ENCODE measurements around the gene UBE2QL1. TPM values are rescaled to one million over a fixed set of nuclear protein-coding genes. Genes with fewer than 3 reads are reported as not detected.

Gene UBE2QL1
- polyA plus RNA-seq, result under 1 TPM; 0.47 to 0.90 (median 0.54) TPM

GRCh38 chr5:6448622-6449464 lies at the start of gene UBE2QL1:
UBE2QL1 (plus strand) TSS chr5:6448859; CDS start chr5:6448894, 35 bp downstream.
- no peak within 1 kb of the TSS for H3K27ac ChIP-seq (ENCODE audit: low read depth, low read length)
- WGBS, 3 donors, result 1% methylated on average over 68 to 103 of the region's 103 CpGs

GRCh38 chr5:6399980-6400910 lies 48.4 kb upstream of the UBE2QL1 start:
- H3K27ac ChIP-seq (ENCODE audit: low read depth, low read length), result no peak overlapping the region
- 56 to 77% (median 75%) methylated on average over 13 of the region's 13 CpGs for WGBS, 3 donors

GRCh38 chr5:6401410-6401809 lies 47.2 kb upstream of the UBE2QL1 start:
- WGBS, 3 donors, result 66 to 73% (median 70%) methylated on average over 2 of the region's 2 CpGs
- H3K27ac ChIP-seq (ENCODE audit: low read depth, low read length), result no peak overlapping the region

GRCh38 chr5:6402939-6403338 lies 45.7 kb upstream of the UBE2QL1 start:
- WGBS, 3 donors, result 57 to 74% (median 69%) methylated on average over 6 of the region's 6 CpGs
- no peak overlapping the region for H3K27ac ChIP-seq (ENCODE audit: low read depth, low read length)

GRCh38 chr5:6403416-6403815 lies 45.2 kb upstream of the UBE2QL1 start:
- H3K27ac ChIP-seq (ENCODE audit: low read depth, low read length), result no peak overlapping the region
- 78 to 82% (median 80%) methylated on average over 4 of the region's 4 CpGs for WGBS, 3 donors

- no peak overlapping the region for H3K27ac ChIP-seq (ENCODE audit: low read depth, low read length)
- WGBS, 3 donors, result 79 to 85% (median 85%) methylated on average over 4 of the region's 4 CpGs
These were observed 44.5 kb upstream of the UBE2QL1 start for GRCh38 chr5:6404129-6404528.

- WGBS, 3 donors, result 76 to 89% (median 85%) methylated on average over 4 of the region's 4 CpGs
These were observed 43.1 kb upstream of the UBE2QL1 start for GRCh38 chr5:6405591-6405990.

GRCh38 chr5:6407558-6408259 lies 41.0 kb upstream of the UBE2QL1 start:
- WGBS, 3 donors, result 68 to 72% (median 68%) methylated on average over 6 of the region's 6 CpGs
- H3K27ac ChIP-seq (ENCODE audit: low read depth, low read length), result no peak overlapping the region

More at GRCh38 chr5:6405591-6405990, 43.1 kb upstream of the UBE2QL1 start:
- H3K27ac ChIP-seq (ENCODE audit: low read depth, low read length), result no peak overlapping the region

GRCh38 chr5:6408260-6408596 lies 40.4 kb upstream of the UBE2QL1 start:
- WGBS, 3 donors, result 67 to 73% (median 69%) methylated on average over 5 of the region's 5 CpGs
- no peak overlapping the region for H3K27ac ChIP-seq (ENCODE audit: low read depth, low read length)

- WGBS, 3 donors, result 62 to 82% (median 78%) methylated on average over 8 of the region's 8 CpGs
These were observed 39.8 kb upstream of the UBE2QL1 start for GRCh38 chr5:6408627-6409446.

GRCh38 chr5:6410421-6410820 lies 38.2 kb upstream of the UBE2QL1 start:
- no peak overlapping the region for H3K27ac ChIP-seq (ENCODE audit: low read depth, low read length)
- 83 to 86% (median 84%) methylated on average over 9 of the region's 9 CpGs for WGBS, 3 donors

More at GRCh38 chr5:6408627-6409446, 39.8 kb upstream of the UBE2QL1 start:
- no peak overlapping the region for H3K27ac ChIP-seq (ENCODE audit: low read depth, low read length)

GRCh38 chr5:6411141-6411540 lies 37.5 kb upstream of the UBE2QL1 start:
- WGBS, 3 donors, result 83 to 92% (median 91%) methylated on average over 14 to 15 of the region's 15 CpGs
- H3K27ac ChIP-seq (ENCODE audit: low read depth, low read length), result no peak overlapping the region

- no peak overlapping the region for H3K27ac ChIP-seq (ENCODE audit: low read depth, low read length)
- 50 to 67% (median 57%) methylated on average over 4 of the region's 4 CpGs for WGBS, 3 donors
These were observed 35.8 kb upstream of the UBE2QL1 start for GRCh38 chr5:6412811-6413210.

GRCh38 chr5:6417657-6418056 lies 31.0 kb upstream of the UBE2QL1 start:
- WGBS, 3 donors, result 87 to 96% (median 95%) methylated on average over 10 of the region's 10 CpGs
- H3K27ac ChIP-seq (ENCODE audit: low read depth, low read length), result no peak overlapping the region

GRCh38 chr5:6418679-6419276 lies 29.9 kb upstream of the UBE2QL1 start:
- WGBS, 3 donors, result 57 to 78% (median 69%) methylated on average over 3 of the region's 3 CpGs
- no peak overlapping the region for H3K27ac ChIP-seq (ENCODE audit: low read depth, low read length)

- H3K27ac ChIP-seq (ENCODE audit: low read depth, low read length), result no peak overlapping the region
- WGBS, 3 donors, result 12 to 46% (median 41%) methylated on average over 8 of the region's 8 CpGs
These were observed 29.3 kb upstream of the UBE2QL1 start for GRCh38 chr5:6419340-6419852.
